Mesenchymal stem cell (in vitro differentiated cells and primary cell): ENCODE measurements around the gene THEMIS.
A peak's percentile ranks its signal among the peaks of the same experiment; 100 is the strongest.

Source experiments
- DNase-seq: peaks from one replicate; pipeline ENCODE4 v3.0.0-alpha.2; 2013
- H2AFZ ChIP-seq: one replicate; pipeline ENCODE4 v1.6.1; 2013; ENCODE audit warnings: low read depth, mild to moderate bottlenecking, control low read depth, inconsistent platforms, low read length, moderate library complexity
- H2AK5ac ChIP-seq: 2 replicates; pipeline ENCODE4 v1.6.1; 2013; ENCODE audit warnings: low read length, moderate library complexity, mild to moderate bottlenecking, inconsistent platforms; ENCODE audit not compliant: severe bottlenecking
- H2BK120ac ChIP-seq: one replicate; pipeline ENCODE4 v1.6.1; 2013; ENCODE audit warnings: low read depth, mild to moderate bottlenecking, inconsistent platforms, low read length, moderate library complexity
- H2BK12ac ChIP-seq, 2 experiments: one replicate each; pipeline ENCODE4 v1.6.1; 2013; ENCODE audit warnings: inconsistent platforms in 2 of 2, low read length in 2 of 2, mild to moderate bottlenecking in 2 of 2, moderate library complexity in 2 of 2, control low read depth in 1 of 2
- H2BK15ac ChIP-seq: one replicate; pipeline ENCODE4 v1.6.1; 2013; ENCODE audit warnings: mild to moderate bottlenecking, low read depth, inconsistent platforms; ENCODE audit not compliant: poor library complexity, severe bottlenecking
- H2BK5ac ChIP-seq: 2 replicates; pipeline ENCODE4 v1.6.1; 2013; ENCODE audit warnings: low read depth, mild to moderate bottlenecking, low read length, control low read depth, inconsistent platforms; ENCODE audit not compliant: poor library complexity, severe bottlenecking
- H3K14ac ChIP-seq, 2 experiments: one replicate each; pipeline ENCODE4 v1.6.1; 2013; ENCODE audit warnings: inconsistent platforms in 2 of 2, low read length in 2 of 2, control low read depth in 1 of 2, mild to moderate bottlenecking in 1 of 2, moderate library complexity in 1 of 2
- H3K18ac ChIP-seq, 2 experiments: one replicate each; pipeline ENCODE4 v1.6.1; 2013; ENCODE audit warnings: inconsistent platforms in 2 of 2, low read length in 2 of 2, control low read depth in 1 of 2, low read depth in 1 of 2, mild to moderate bottlenecking in 1 of 2
- H3K23ac ChIP-seq, 2 experiments: one replicate each; pipeline ENCODE4 v1.6.1; 2013; ENCODE audit warnings: inconsistent platforms in 2 of 2, low read length in 2 of 2, mild to moderate bottlenecking in 2 of 2, moderate library complexity in 2 of 2, control low read depth in 1 of 2
- H3K27ac ChIP-seq: 2 replicates; pipeline ENCODE4 v1.5.1; 2013; ENCODE audit warnings: mild to moderate bottlenecking, moderate library complexity, low read length, control low read depth, inconsistent platforms; ENCODE audit not compliant: poor library complexity, severe bottlenecking
- H3K27me3 ChIP-seq, 2 experiments: 2 replicates each; pipeline versions ENCODE4 v1.6.1 to v1.7.0; 2013; ENCODE audit warnings: low read length in 2 of 2, mild to moderate bottlenecking in 2 of 2, moderate library complexity in 2 of 2, control low read depth in 1 of 2, inconsistent platforms in 1 of 2; ENCODE audit not compliant: control insufficient read depth in 1 of 2, insufficient read depth in 1 of 2
- H3K36me3 ChIP-seq, 2 experiments: 2 replicates each; pipeline versions ENCODE4 v1.6.1 to v1.7.0; 2013; ENCODE audit warnings: low read length in 2 of 2, control low read depth in 1 of 2, inconsistent platforms in 1 of 2, low read depth in 1 of 2, mild to moderate bottlenecking in 1 of 2; ENCODE audit not compliant: insufficient read depth in 2 of 2, control insufficient read depth in 1 of 2
- H3K4ac ChIP-seq, 2 experiments: one replicate each; pipeline ENCODE4 v1.6.1; 2013; ENCODE audit warnings: inconsistent platforms in 2 of 2, low read length in 2 of 2, mild to moderate bottlenecking in 2 of 2, moderate library complexity in 2 of 2, control low read depth in 1 of 2, low read depth in 1 of 2
- H3K4me1 ChIP-seq: 2 replicates; pipeline ENCODE4 v1.6.1; 2013; ENCODE audit warnings: low read depth, low read length, control low read depth; ENCODE audit not compliant: control insufficient read depth, insufficient read depth
- H3K4me2 ChIP-seq: 2 replicates; pipeline ENCODE4 v1.6.1; 2013; ENCODE audit warnings: low read length, mild to moderate bottlenecking, inconsistent platforms; ENCODE audit not compliant: poor library complexity, severe bottlenecking
- H3K4me3 ChIP-seq, 2 experiments: 2 replicates each; pipeline versions ENCODE4 v1.5.1 to v1.7.0; 2013; ENCODE audit warnings: low read length in 2 of 2, mild to moderate bottlenecking in 2 of 2, control low read depth in 1 of 2, low read depth in 1 of 2; ENCODE audit not compliant: insufficient read depth in 1 of 2
- H3K79me1 ChIP-seq: replicated peaks from 2 replicates; pipeline ENCODE4 v1.6.1; 2013; ENCODE audit warnings: mild to moderate bottlenecking, control low read depth, low read length, inconsistent platforms; ENCODE audit not compliant: poor library complexity, severe bottlenecking
- H3K9ac ChIP-seq: 2 replicates; pipeline ENCODE4 v1.7.0; 2013; ENCODE audit warnings: mild to moderate bottlenecking, low read length, moderate library complexity
- H3K9me3 ChIP-seq: 2 replicates; pipeline ENCODE4 v1.7.0; 2013; ENCODE audit warnings: mild to moderate bottlenecking, low read length; ENCODE audit not compliant: control insufficient read depth
- H4K8ac ChIP-seq: one replicate; pipeline ENCODE4 v1.6.1; 2013; ENCODE audit warnings: inconsistent platforms, mild to moderate bottlenecking, low read length, moderate library complexity
- H4K91ac ChIP-seq: one replicate; pipeline ENCODE4 v1.6.1; 2013; ENCODE audit warnings: mild to moderate bottlenecking, low read length, inconsistent platforms
- WGBS: methylation state at CpG from one replicate; pipeline ENCODE4 v1.1.7; 2013; ENCODE audit warnings: mixed read lengths; 5-methylcytosine and 5-hydroxymethylcytosine counted together

The THEMIS gene

DNA sequence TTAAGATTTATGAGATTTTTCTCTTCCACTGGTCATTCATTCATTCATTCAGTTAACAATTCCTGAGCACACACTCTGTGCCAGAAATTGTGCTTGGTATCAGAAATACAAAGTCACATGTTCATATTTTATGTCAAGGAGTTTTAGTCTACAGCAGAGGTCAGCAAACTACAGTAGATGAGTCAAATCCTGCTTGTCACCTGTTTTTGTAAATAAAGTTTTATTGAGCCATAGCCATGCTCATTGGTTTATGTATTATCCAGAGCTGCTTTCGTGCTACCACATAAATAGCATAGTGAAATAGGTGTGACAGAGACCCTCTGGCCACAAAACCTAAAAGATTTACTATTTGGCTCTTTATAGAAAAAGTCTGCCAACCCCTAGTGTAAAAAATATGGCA, 46.8 kb downstream of the THEMIS start:
- H3K79me1 ChIP-seq = no peaks in the 10 kb centered on the region
- H2BK120ac ChIP-seq = no peak overlapping the region
- H3K14ac ChIP-seq = no peak overlapping the region
- 100% methylated on average over 1 of the region's 1 CpG for WGBS
- DNase-seq = no peak
- no peak overlapping the region for H2BK12ac ChIP-seq
- H4K8ac ChIP-seq = no peak overlapping the region
- no peaks in the 10 kb centered on the region for H3K4me1 ChIP-seq
- no peaks in the 10 kb centered on the region for H3K36me3 ChIP-seq
- H2BK15ac ChIP-seq = no peak overlapping the region
- no peak overlapping the region for H3K4me3 ChIP-seq
- no peak overlapping the region for H2AK5ac ChIP-seq
- H3K18ac ChIP-seq = no peak overlapping the region
- H3K27me3 ChIP-seq = no peaks in the 10 kb centered on the region
- H2BK5ac ChIP-seq = no peak overlapping the region
- H3K9me3 ChIP-seq = no peaks in the 10 kb centered on the region
- H3K4me2 ChIP-seq = no peak overlapping the region
- H2AFZ ChIP-seq = no peak overlapping the region
- no peak overlapping the region for H3K23ac ChIP-seq
- H4K91ac ChIP-seq = no peak overlapping the region
- no peak overlapping the region for H3K4ac ChIP-seq
- no peak overlapping the region for H3K9ac ChIP-seq
- H3K27ac ChIP-seq = no peak overlapping the region

DNA sequence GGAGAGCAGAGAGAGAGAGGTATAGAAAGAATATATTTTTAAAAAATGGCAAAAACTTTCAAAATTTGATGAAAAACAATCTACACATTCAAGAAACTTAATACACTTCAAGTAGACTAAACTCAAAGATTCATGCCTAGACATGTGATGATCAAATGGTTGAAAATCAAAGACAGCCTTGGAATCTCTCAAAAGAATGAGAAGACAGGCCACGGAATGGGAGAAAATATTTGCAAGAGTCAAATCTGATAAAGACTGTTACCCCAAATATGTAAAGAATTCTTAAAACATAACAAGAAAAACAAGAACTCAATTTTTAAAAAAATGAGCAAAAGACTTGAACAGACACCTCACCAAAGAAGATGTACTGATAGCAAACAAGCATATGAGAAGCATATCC, 49.7 kb downstream of the THEMIS start:
- Histone ChIP-seq H3K9ac (no peak overlapping the region), H3K27me3 (no peaks in the 10 kb centered on the region), H3K9me3 (no peaks in the 10 kb centered on the region), H4K91ac (no peak overlapping the region), H3K36me3 (no peaks in the 10 kb centered on the region), H2BK15ac (no peak overlapping the region), H3K27ac (peak overlapping the region; percentile 26), H3K4me2 (no peak overlapping the region), H2AFZ (no peak overlapping the region), H3K4me1 (no peaks in the 10 kb centered on the region), H3K79me1 (no peaks in the 10 kb centered on the region), H3K23ac (no peak overlapping the region), H3K14ac (no peak overlapping the region), H2BK120ac (no peak overlapping the region), H2BK12ac (no peak overlapping the region), H3K4ac (no peak overlapping the region), H4K8ac (no peak overlapping the region), H2BK5ac (no peak overlapping the region), H2AK5ac (no peak overlapping the region), H3K18ac (no peak overlapping the region), H3K4me3 (no peak overlapping the region)
- no peak for DNase-seq
- WGBS = no CpG with 5 or more reads among the region's 1 CpG

DNA sequence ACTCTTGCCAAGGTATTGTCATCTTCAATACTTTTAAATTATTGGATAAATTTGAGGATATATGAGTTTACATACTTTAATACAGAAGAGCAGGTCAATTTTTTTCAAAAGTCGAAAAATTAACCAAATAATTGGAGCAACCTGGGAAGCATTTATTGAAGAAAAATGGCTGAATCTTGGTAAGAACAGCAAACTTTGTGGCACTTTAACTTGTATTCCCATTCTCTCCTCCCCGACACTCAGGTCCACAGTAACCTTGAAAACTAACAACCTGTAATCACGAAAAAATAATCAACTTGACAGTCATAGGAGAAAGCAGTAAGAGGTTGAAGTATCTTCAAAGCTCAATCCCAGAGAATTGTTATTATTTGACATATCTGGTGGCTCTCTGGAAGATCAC, 55.6 kb downstream of the THEMIS start:
- no peak overlapping the region for H2AFZ ChIP-seq
- no peaks in the 10 kb centered on the region for H3K79me1 ChIP-seq
- no peak overlapping the region for H3K14ac ChIP-seq
- H2AK5ac ChIP-seq = no peak overlapping the region
- no peak overlapping the region for H2BK5ac ChIP-seq
- no peak overlapping the region for H4K91ac ChIP-seq
- no peak overlapping the region for H3K4me2 ChIP-seq
- H3K9me3 ChIP-seq = no peaks in the 10 kb centered on the region
- no peak overlapping the region for H3K4me3 ChIP-seq
- DNase-seq = no peak
- H3K27me3 ChIP-seq = no peaks in the 10 kb centered on the region
- H3K23ac ChIP-seq = no peak overlapping the region
- no peak overlapping the region for H3K18ac ChIP-seq
- no CpG with 5 or more reads among the region's 3 CpGs for WGBS
- no peak overlapping the region for H4K8ac ChIP-seq
- H3K27ac ChIP-seq = no peak overlapping the region
- H2BK15ac ChIP-seq = no peak overlapping the region
- H3K9ac ChIP-seq = no peak overlapping the region
- H3K4me1 ChIP-seq = peaks cover 1% of the 10 kb centered on the region
- H3K4ac ChIP-seq = no peak overlapping the region
- H3K36me3 ChIP-seq = no peaks in the 10 kb centered on the region
- H2BK12ac ChIP-seq = no peak overlapping the region
- no peak overlapping the region for H2BK120ac ChIP-seq

DNA sequence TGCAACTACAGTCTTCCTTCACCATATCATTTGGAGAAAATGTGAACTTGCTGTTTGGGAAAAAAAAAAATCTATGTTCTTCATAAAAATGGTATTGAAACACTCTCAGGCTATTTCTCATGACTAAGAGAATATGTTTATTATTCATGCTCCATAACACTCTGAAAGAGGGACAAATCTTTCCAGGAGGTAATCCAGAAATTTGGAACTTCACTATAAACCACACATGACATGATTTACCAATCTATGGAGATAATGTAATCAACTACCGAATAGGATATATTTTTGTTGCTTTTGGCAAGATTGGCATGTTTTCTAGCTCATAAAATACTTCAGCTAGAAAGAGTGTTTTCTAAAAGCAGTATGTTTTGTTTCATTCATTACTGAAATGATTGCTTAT, 56.3 kb downstream of the THEMIS start:
- H3K4me1 ChIP-seq = peaks cover 1% of the 10 kb centered on the region
- WGBS = no CpG with 5 or more reads among the region's 1 CpG
- no peaks in the 10 kb centered on the region for H3K9me3 ChIP-seq
- H2BK120ac ChIP-seq = no peak overlapping the region
- H3K14ac ChIP-seq = no peak overlapping the region
- no peak overlapping the region for H3K23ac ChIP-seq
- H2AK5ac ChIP-seq = no peak overlapping the region
- H3K4me3 ChIP-seq = no peak overlapping the region
- no peak overlapping the region for H2BK15ac ChIP-seq
- DNase-seq = no peak
- no peaks in the 10 kb centered on the region for H3K79me1 ChIP-seq
- H3K9ac ChIP-seq = no peak overlapping the region
- no peak overlapping the region for H4K91ac ChIP-seq
- H3K27me3 ChIP-seq = no peaks in the 10 kb centered on the region
- H3K4ac ChIP-seq = no peak overlapping the region
- no peak overlapping the region for H4K8ac ChIP-seq
- H2AFZ ChIP-seq = no peak overlapping the region
- H3K4me2 ChIP-seq = no peak overlapping the region
- no peak overlapping the region for H3K27ac ChIP-seq
- H2BK5ac ChIP-seq = no peak overlapping the region
- H3K36me3 ChIP-seq = no peaks in the 10 kb centered on the region
- no peak overlapping the region for H2BK12ac ChIP-seq
- H3K18ac ChIP-seq = no peak overlapping the region
